ENCODE results near the gene APOC3. TPM values are rescaled to one million over a fixed set of nuclear protein-coding genes. Genes with fewer than 3 reads are reported as not detected.

APOC3 gene
- total and polyA plus RNA-seq, 2 experiments from 2014 or later: 2,125 to 2,309 TPM

DNA sequence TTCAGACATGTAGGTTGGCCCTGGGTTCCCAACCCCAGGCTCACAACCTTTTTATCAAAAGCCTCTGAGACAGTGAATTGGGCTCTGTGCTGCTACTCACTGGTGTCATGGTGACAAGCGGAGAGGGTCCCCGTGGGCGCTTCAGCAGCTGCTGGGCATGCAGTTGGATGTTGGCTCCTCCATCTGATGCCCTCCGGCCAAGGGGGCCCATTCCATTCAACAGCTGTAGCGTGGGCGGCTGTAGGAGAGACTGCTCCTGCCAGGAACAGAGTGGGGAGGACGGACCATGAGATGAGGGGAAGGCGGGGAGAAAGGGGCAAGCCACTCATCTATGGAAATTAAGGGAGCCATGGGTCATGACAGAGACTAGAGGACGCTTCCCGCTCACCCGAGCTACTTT is 43.7 kb downstream of the APOC3 start:
- Histone ChIP-seq H3K36me3 (replicated peaks; ENCODE audit: insufficient read depth, low read depth) (no peaks in the 10 kb centered on the region), H2AFZ (no peak overlapping the region), H3K4me1 (ENCODE audit: insufficient read depth) (no peaks in the 10 kb centered on the region), H3K79me2 (no peaks in the 10 kb centered on the region), H3K9me2 (replicated peaks; ENCODE audit: insufficient read depth) (no peaks in the 10 kb centered on the region), H3K9me3 (ENCODE audit: low read depth) (no peaks in the 10 kb centered on the region), H3K27me3 (no peaks in the 10 kb centered on the region), H3K27ac (peak overlapping the region; percentile 33), H4K20me1 (ENCODE audit: insufficient read depth, poor library complexity, severe bottlenecking) (no peaks in the 10 kb centered on the region), H3K4me3 (no peak overlapping the region), H3K4me2 (no peak overlapping the region)
- no peak for DNase-seq (ENCODE audit: low spot score)
- WGBS (ENCODE audit: low lambda C conversion rate, missing lambda C conversion rate): 95% methylated on average over 11 of the region's 11 CpGs
- TF ChIP-seq EZH2 (IDR thresholded peaks at IDR 0.05; ENCODE audit: borderline replicate concordance): no peak
- TF ChIP-seq EZH2phosphoT487 (IDR thresholded peaks at IDR 0.05; ENCODE audit: low read depth, severe bottlenecking, unreplicated experiment): no peak
- TF ChIP-seq, protein P1, sequence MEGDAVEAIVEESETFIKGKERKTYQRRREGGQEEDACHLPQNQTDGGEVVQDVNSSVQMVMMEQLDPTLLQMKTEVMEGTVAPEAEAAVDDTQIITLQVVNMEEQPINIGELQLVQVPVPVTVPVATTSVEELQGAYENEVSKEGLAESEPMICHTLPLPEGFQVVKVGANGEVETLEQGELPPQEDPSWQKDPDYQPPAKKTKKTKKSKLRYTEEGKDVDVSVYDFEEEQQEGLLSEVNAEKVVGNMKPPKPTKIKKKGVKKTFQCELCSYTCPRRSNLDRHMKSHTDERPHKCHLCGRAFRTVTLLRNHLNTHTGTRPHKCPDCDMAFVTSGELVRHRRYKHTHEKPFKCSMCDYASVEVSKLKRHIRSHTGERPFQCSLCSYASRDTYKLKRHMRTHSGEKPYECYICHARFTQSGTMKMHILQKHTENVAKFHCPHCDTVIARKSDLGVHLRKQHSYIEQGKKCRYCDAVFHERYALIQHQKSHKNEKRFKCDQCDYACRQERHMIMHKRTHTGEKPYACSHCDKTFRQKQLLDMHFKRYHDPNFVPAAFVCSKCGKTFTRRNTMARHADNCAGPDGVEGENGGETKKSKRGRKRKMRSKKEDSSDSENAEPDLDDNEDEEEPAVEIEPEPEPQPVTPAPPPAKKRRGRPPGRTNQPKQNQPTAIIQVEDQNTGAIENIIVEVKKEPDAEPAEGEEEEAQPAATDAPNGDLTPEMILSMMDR (IDR thresholded peaks at IDR 0.05; ENCODE audit: poor library complexity): no peak

DNA sequence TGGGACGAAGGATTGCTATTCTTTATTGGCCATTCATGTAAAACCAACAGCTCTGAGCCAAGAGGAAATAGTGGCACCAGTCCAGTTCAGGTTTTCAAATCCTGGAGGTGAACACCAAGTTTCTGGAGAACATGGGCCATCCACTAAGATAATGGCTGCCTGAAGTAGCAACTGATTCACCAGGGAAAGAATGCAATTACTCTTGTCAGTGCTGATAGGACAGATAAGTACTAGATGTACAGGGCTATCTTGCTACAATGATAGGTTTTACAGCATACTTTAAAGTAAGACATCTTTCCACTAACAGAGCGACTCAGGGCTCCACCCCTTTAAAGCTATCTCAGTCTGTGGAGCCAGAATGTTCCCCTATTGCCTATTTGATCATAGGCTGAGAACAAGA is 44.5 kb downstream of the APOC3 start:
- 44% methylated on average over 2 of the region's 2 CpGs for WGBS (ENCODE audit: low lambda C conversion rate, missing lambda C conversion rate)

DNA sequence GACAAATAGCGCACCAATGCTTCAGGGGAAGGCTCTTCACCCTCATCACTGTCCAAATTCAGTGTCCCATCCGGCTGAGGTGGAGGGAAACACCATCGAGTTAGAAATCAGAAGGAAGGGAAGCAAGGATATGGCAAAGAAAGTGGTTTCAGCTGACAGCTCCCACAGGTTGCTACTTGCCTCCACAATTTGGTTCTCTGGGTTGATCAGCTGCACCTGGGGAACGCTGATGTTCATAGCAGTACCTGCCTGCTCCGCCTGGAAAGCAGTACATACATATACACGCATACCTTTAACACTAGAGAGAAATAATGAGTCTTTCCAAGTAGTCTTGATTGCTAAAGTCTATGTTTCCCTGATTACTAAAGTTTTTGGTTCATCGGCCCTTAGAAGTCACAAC is 45.5 kb downstream of the APOC3 start:
- H4K20me1 ChIP-seq (ENCODE audit: insufficient read depth, poor library complexity, severe bottlenecking): no peaks in the 10 kb centered on the region
- H3K9me2 ChIP-seq (replicated peaks; ENCODE audit: insufficient read depth): no peaks in the 10 kb centered on the region
- WGBS (ENCODE audit: low lambda C conversion rate, missing lambda C conversion rate): 97% methylated on average over 7 of the region's 7 CpGs
- H3K36me3 ChIP-seq (replicated peaks; ENCODE audit: insufficient read depth, low read depth): no peaks in the 10 kb centered on the region
- no peak for DNase-seq (ENCODE audit: low spot score)
- H3K4me2 ChIP-seq: peak overlapping the region; percentile 1
- H3K4me3 ChIP-seq: no peak overlapping the region
- TF ChIP-seq EZH2phosphoT487 (IDR thresholded peaks at IDR 0.05; ENCODE audit: low read depth, severe bottlenecking, unreplicated experiment): no peak
- no peak for TF ChIP-seq EZH2 (IDR thresholded peaks at IDR 0.05; ENCODE audit: borderline replicate concordance)
- TF ChIP-seq, protein P1 (IDR thresholded peaks at IDR 0.05; ENCODE audit: poor library complexity): no peak
- H3K4me1 ChIP-seq (ENCODE audit: insufficient read depth): no peaks in the 10 kb centered on the region
- H3K9me3 ChIP-seq (ENCODE audit: low read depth): no peaks in the 10 kb centered on the region
- no peaks in the 10 kb centered on the region for H3K27me3 ChIP-seq
- no peaks in the 10 kb centered on the region for H3K79me2 ChIP-seq
- H3K27ac ChIP-seq: peak overlapping the region; percentile 58
- H2AFZ ChIP-seq: no peak overlapping the region

More for the DNA sequence above, 44.5 kb downstream of the APOC3 start:
- Histone ChIP-seq H3K79me2 (no peaks in the 10 kb centered on the region), H3K9me3 (ENCODE audit: low read depth) (no peaks in the 10 kb centered on the region), H3K36me3 (replicated peaks; ENCODE audit: insufficient read depth, low read depth) (no peaks in the 10 kb centered on the region), H3K4me1 (ENCODE audit: insufficient read depth) (no peaks in the 10 kb centered on the region), H3K4me2 (peak overlapping the region; percentile 1), H3K27ac (peak overlapping the region; percentile 58), H3K9me2 (replicated peaks; ENCODE audit: insufficient read depth) (no peaks in the 10 kb centered on the region), H3K27me3 (no peaks in the 10 kb centered on the region), H4K20me1 (ENCODE audit: insufficient read depth, poor library complexity, severe bottlenecking) (no peaks in the 10 kb centered on the region), H3K4me3 (no peak overlapping the region), H2AFZ (no peak overlapping the region)
- TF ChIP-seq EZH2phosphoT487 (IDR thresholded peaks at IDR 0.05; ENCODE audit: low read depth, severe bottlenecking, unreplicated experiment) (no peak), EZH2 (IDR thresholded peaks at IDR 0.05; ENCODE audit: borderline replicate concordance) (no peak)
- TF ChIP-seq, protein P1 (IDR thresholded peaks at IDR 0.05; ENCODE audit: poor library complexity): no peak
- DNase-seq (ENCODE audit: low spot score): peak; percentile 56

DNA sequence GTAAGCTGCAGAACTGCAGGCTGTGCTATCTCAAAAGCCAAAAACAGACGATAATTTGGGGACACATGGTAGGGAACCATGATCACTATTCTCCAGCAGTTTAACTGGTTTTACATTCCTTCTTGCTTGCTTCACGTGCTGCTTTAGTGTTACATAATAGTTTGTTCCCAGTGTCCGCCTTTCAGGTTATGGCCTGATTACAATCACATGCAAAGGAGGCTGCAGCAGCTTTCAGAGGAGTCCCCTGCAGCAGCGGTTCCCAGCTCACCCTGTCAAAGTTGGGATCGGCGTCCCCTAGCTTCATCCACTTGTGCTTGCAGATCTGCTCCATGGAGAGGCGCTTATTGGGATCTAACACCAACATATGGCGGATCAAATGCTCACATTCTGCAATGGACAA is 46.9 kb downstream of the APOC3 start:
- H2AFZ ChIP-seq: no peak overlapping the region
- H3K4me2 ChIP-seq: no peak overlapping the region
- no peaks in the 10 kb centered on the region for H4K20me1 ChIP-seq (ENCODE audit: insufficient read depth, poor library complexity, severe bottlenecking)
- no peaks in the 10 kb centered on the region for H3K9me2 ChIP-seq (replicated peaks; ENCODE audit: insufficient read depth)
- H3K9me3 ChIP-seq (ENCODE audit: low read depth): no peaks in the 10 kb centered on the region
- no peak overlapping the region for H3K4me3 ChIP-seq
- no peak for DNase-seq (ENCODE audit: low spot score)
- no peak for TF ChIP-seq EZH2 (IDR thresholded peaks at IDR 0.05; ENCODE audit: borderline replicate concordance)
- TF ChIP-seq, protein P1 (IDR thresholded peaks at IDR 0.05; ENCODE audit: poor library complexity): no peak
- TF ChIP-seq EZH2phosphoT487 (IDR thresholded peaks at IDR 0.05; ENCODE audit: low read depth, severe bottlenecking, unreplicated experiment): no peak
- no peaks in the 10 kb centered on the region for H3K79me2 ChIP-seq
- H3K27me3 ChIP-seq: no peaks in the 10 kb centered on the region
- no peaks in the 10 kb centered on the region for H3K36me3 ChIP-seq (replicated peaks; ENCODE audit: insufficient read depth, low read depth)
- H3K27ac ChIP-seq: no peak overlapping the region
- H3K4me1 ChIP-seq (ENCODE audit: insufficient read depth): no peaks in the 10 kb centered on the region
- 87% methylated on average over 8 of the region's 8 CpGs for WGBS (ENCODE audit: low lambda C conversion rate, missing lambda C conversion rate)
